H1 (cell line): Measurements from ENCODE around the gene CAMTA1. TPM values are rescaled to one million over a fixed set of nuclear protein-coding genes. Genes with fewer than 3 reads are reported as not detected.

Experiments
- CTCF ChIA-PET: fragments of 300-600 bp; sonication (Branson Sonifier 250); formaldehyde crosslinking; loops from one replicate; lab custom pipeline; 2021; ENCODE audit not compliant: partially characterized antibody; lab: Charles Lee
- POLR2A ChIA-PET: fragments of 300-600 bp; sonication (Branson Sonifier 250); formaldehyde crosslinking; loops from one replicate; lab custom pipeline; 2021; ENCODE audit warnings: inconsistent platforms; ENCODE audit not compliant: partially characterized antibody; lab: Charles Lee
- DNase-seq, 2 experiments: peaks; one replicate each; pipeline versions ENCODE4 v3.0.0 to v3.0.0-alpha.2; 2010 to 2022; ENCODE audit warnings: low spot score in 2 of 2, low read depth in 1 of 2, mixed read lengths in 1 of 2
- FAIRE-seq: peaks from 2 replicates; lab custom pipeline; 2011; peaks lifted over from hg19 to GRCh38; lab: Jason Lieb, UNC
- H2AFZ ChIP-seq: 2 replicates; pipeline ENCODE4 v1.8.1; 2012; ENCODE audit warnings: low read length, inconsistent platforms
- H2AK5ac ChIP-seq: 2 replicates; pipeline ENCODE4 v1.6.1; 2013; ENCODE audit warnings: low read depth, low read length
- H2BK120ac ChIP-seq: replicated peaks from 2 replicates; pipeline ENCODE3; 2013; ENCODE audit warnings: low read depth, low read length, inconsistent platforms
- H2BK12ac ChIP-seq: 2 replicates; pipeline ENCODE4 v1.6.1; 2013; ENCODE audit warnings: low read depth, low read length
- H2BK15ac ChIP-seq: 2 replicates; pipeline ENCODE4 v1.6.1; 2013; ENCODE audit warnings: low read length
- H2BK20ac ChIP-seq: 2 replicates; pipeline ENCODE4 v1.6.1; 2013; ENCODE audit warnings: low read length
- H2BK5ac ChIP-seq: 2 replicates; pipeline ENCODE4 v1.6.1; 2013; ENCODE audit warnings: low read depth, low read length
- H3K14ac ChIP-seq: 2 replicates; pipeline ENCODE4 v1.6.1; 2013; ENCODE audit warnings: inconsistent platforms; ENCODE audit not compliant: insufficient read length
- H3K18ac ChIP-seq: 2 replicates; pipeline ENCODE4 v1.6.1; 2013; ENCODE audit warnings: low read length; ENCODE audit errors: extremely low read depth
- H3K23ac ChIP-seq: 2 replicates; pipeline ENCODE4 v1.6.1; 2013; ENCODE audit warnings: inconsistent platforms; ENCODE audit not compliant: insufficient read length
- H3K23me2 ChIP-seq: 2 replicates; pipeline ENCODE4 v1.6.1; 2013; ENCODE audit warnings: low read depth, low read length
- H3K27ac ChIP-seq: 2 replicates; pipeline ENCODE4 v1.6.1; 2011; ENCODE audit warnings: low read depth, low read length, inconsistent platforms
- H3K27me3 ChIP-seq, 4 experiments: replicated peaks in 1 of 4; 1 replicate in 1 of 4; 2 replicates in 3 of 4; pipeline versions ENCODE4 v1.6.1 to v1.8.1; 2011 to 2013; ENCODE audit warnings: low read length in 3 of 4, mild to moderate bottlenecking in 3 of 4, inconsistent platforms in 2 of 4, mixed read lengths in 2 of 4, moderate library complexity in 1 of 4; ENCODE audit not compliant: control insufficient read depth in 3 of 4, insufficient read depth in 3 of 4; ENCODE audit errors: extremely low read depth in 1 of 4
- H3K36me3 ChIP-seq, 4 experiments: 2 replicates each; pipeline versions ENCODE4 v1.6.1 to v1.8.1; 2011 to 2013; ENCODE audit warnings: mild to moderate bottlenecking in 4 of 4, low read length in 3 of 4, moderate library complexity in 2 of 4, control low read depth in 1 of 4, inconsistent platforms in 1 of 4; ENCODE audit not compliant: insufficient read depth in 4 of 4, control insufficient read depth in 2 of 4
- H3K4ac ChIP-seq: replicated peaks from 2 replicates; pipeline ENCODE3; 2013; ENCODE audit warnings: low read length, low read depth, mixed read lengths, inconsistent platforms; ENCODE audit not compliant: insufficient read length
- H3K4me1 ChIP-seq, 4 experiments: replicated peaks in 1 of 4; 1 replicate in 1 of 4; 2 replicates in 3 of 4; pipeline versions ENCODE4 v1.6.1 to v1.8.1; 2011 to 2013; ENCODE audit warnings: low read length in 3 of 4, inconsistent platforms in 2 of 4, mixed read lengths in 1 of 4; ENCODE audit not compliant: insufficient read depth in 4 of 4, control insufficient read depth in 3 of 4
- H3K4me2 ChIP-seq, 2 experiments: 2 replicates each; pipeline versions ENCODE4 v1.6.1 to v1.8.1; 2011 to 2013; ENCODE audit warnings: low read depth in 2 of 2, low read length in 2 of 2, control low read depth in 1 of 2, inconsistent platforms in 1 of 2, mild to moderate bottlenecking in 1 of 2; ENCODE audit not compliant: insufficient read depth in 1 of 2
- H3K4me3 ChIP-seq, 4 experiments: fragments of 200-600, 300-600 bp in 1 of 4; sonication (generic), shearing (Covaris generic), sonication (Bioruptor Twin) in 1 of 4; 2 replicates each; pipeline versions ENCODE4 v1.5.1 to v1.8.1; 2011 to 2016; ENCODE audit warnings: low read length in 4 of 4, low read depth in 3 of 4, control low read depth in 2 of 4, inconsistent platforms in 2 of 4, mild to moderate bottlenecking in 2 of 4, mixed read lengths in 1 of 4, moderate library complexity in 1 of 4; ENCODE audit not compliant: insufficient read depth in 2 of 4; ENCODE audit errors: extremely low read depth in 1 of 4
- H3K56ac ChIP-seq: replicated peaks from 2 replicates; pipeline ENCODE3; 2013; ENCODE audit warnings: low read depth, mild to moderate bottlenecking, mixed read lengths, low read length, inconsistent platforms; ENCODE audit not compliant: insufficient read length
- H3K79me1 ChIP-seq: 2 replicates; pipeline ENCODE4 v1.6.1; 2013; ENCODE audit warnings: low read depth, low read length, control low read depth
- H3K79me2 ChIP-seq, 2 experiments: 2 replicates each; pipeline versions ENCODE4 v1.6.1 to v1.8.1; 2012 to 2013; ENCODE audit warnings: low read length in 2 of 2, mild to moderate bottlenecking in 2 of 2, inconsistent platforms in 1 of 2; ENCODE audit not compliant: insufficient read depth in 2 of 2, control insufficient read depth in 1 of 2
- H3K9ac ChIP-seq, 4 experiments: replicated peaks in 1 of 4; 1 replicate in 1 of 4; 2 replicates in 3 of 4; pipeline versions ENCODE4 v1.6.1 to v1.8.1; 2011 to 2013; ENCODE audit warnings: low read depth in 3 of 4, low read length in 3 of 4, control low read depth in 2 of 4, mild to moderate bottlenecking in 2 of 4, moderate library complexity in 2 of 4, inconsistent platforms in 1 of 4; ENCODE audit errors: extremely low read depth in 1 of 4
- H3K9me3 ChIP-seq, 2 experiments: 2 replicates each; pipeline versions ENCODE4 v1.6.1 to v1.8.1; 2012 to 2013; ENCODE audit warnings: mild to moderate bottlenecking in 2 of 2, moderate library complexity in 2 of 2, control low read depth in 1 of 2, inconsistent platforms in 1 of 2, low read depth in 1 of 2, low read length in 1 of 2, mixed read lengths in 1 of 2; ENCODE audit not compliant: insufficient read depth in 2 of 2
- H4K20me1 ChIP-seq, 2 experiments: replicated peaks in 1 of 2; 2 replicates each; pipeline versions ENCODE3 to v1.8.1; 2011 to 2013; ENCODE audit warnings: inconsistent platforms in 2 of 2, low read length in 2 of 2, mild to moderate bottlenecking in 1 of 2; ENCODE audit not compliant: insufficient read depth in 2 of 2, control insufficient read depth in 1 of 2
- H4K5ac ChIP-seq: 2 replicates; pipeline ENCODE4 v1.6.1; 2013; ENCODE audit warnings: low read length, low read depth, mixed read lengths, inconsistent platforms; ENCODE audit not compliant: insufficient read length
- H4K8ac ChIP-seq: 2 replicates; pipeline ENCODE4 v1.8.0; 2013; ENCODE audit warnings: mild to moderate bottlenecking, moderate library complexity, low read length, inconsistent platforms; ENCODE audit not compliant: insufficient read depth; ENCODE audit errors: extremely low read depth
- H4K91ac ChIP-seq: replicated peaks from 2 replicates; pipeline ENCODE3; 2013; ENCODE audit warnings: low read length, mixed read lengths, inconsistent platforms; ENCODE audit not compliant: insufficient read length
- BACH1 ChIP-seq: IDR thresholded peaks from 2 replicates; pipeline ENCODE4 v1.6.1; 2012; ENCODE audit warnings: low read length, improper control_type of control experiment
- CEBPB ChIP-seq: IDR thresholded peaks from 2 replicates; pipeline ENCODE4 v1.6.1; 2012; ENCODE audit warnings: low read depth, low read length
- CTCF ChIP-seq, 3 experiments: IDR thresholded peaks; 1 replicate in 2 of 3; 2 replicates in 1 of 3; pipeline versions ENCODE4 v1.5.1 to v1.6.1; 2011; ENCODE audit warnings: low read length in 3 of 3, mild to moderate bottlenecking in 3 of 3, inconsistent platforms in 2 of 3, low read depth in 1 of 3, moderate library complexity in 1 of 3; ENCODE audit not compliant: insufficient read depth in 1 of 3; ENCODE audit errors: control extremely low read depth in 1 of 3
- GABPA ChIP-seq: IDR thresholded peaks from 2 replicates; pipeline ENCODE4 v1.6.1; 2011; ENCODE audit warnings: mild to moderate bottlenecking, low read length, moderate library complexity, borderline replicate concordance; ENCODE audit not compliant: insufficient read depth
- MAFK ChIP-seq: IDR thresholded peaks from 2 replicates; pipeline ENCODE4 v1.6.1; 2012; ENCODE audit warnings: low read depth, mild to moderate bottlenecking, improper control_type of control experiment, low read length
- RFX5 ChIP-seq: IDR thresholded peaks from 2 replicates; pipeline ENCODE4 v1.6.1; 2011; ENCODE audit warnings: low read depth, low read length, improper control_type of control experiment, borderline replicate concordance
- SP1 ChIP-seq: IDR thresholded peaks from 2 replicates; pipeline ENCODE4 v1.6.1; 2011; ENCODE audit warnings: low read depth, low read length
- WGBS, 2 experiments: shearing (Covaris generic) in 1 of 2; methylation state at CpG; one replicate each; pipeline versions ENCODE4 v1.1.6 to v1.1.7; 2013 to 2015; ENCODE audit warnings: low lambda C conversion rate in 2 of 2, mixed read lengths in 2 of 2, inconsistent platforms in 1 of 2, low coverage in 1 of 2, missing lambda C conversion rate in 1 of 2; ENCODE audit not compliant: insufficient replicate concordance in 2 of 2, insufficient coverage in 1 of 2, insufficient read length in 1 of 2; ENCODE audit errors: extremely low coverage in 1 of 2, missing lambda C conversion rate in 1 of 2; 5-methylcytosine and 5-hydroxymethylcytosine counted together
- polyA plus RNA-seq, 7 experiments: library from polyadenylated mRNA; depleted of rRNA in 3 of 7; stranded (reverse) in 5 of 7; unstranded in 2 of 7; fragments of >200 nt in 5 of 7; fragments of 200-250 nt in 2 of 7; gene quantifications; 1 replicate in 5 of 7; 2 replicates in 1 of 7; 4 replicates in 1 of 7; pipeline versions ENCODE4 v1.2.1 to v1.2.3, GENCODE V29; 2011 to 2013; ENCODE audit warnings: missing spikeins in 2 of 7, mixed read lengths in 2 of 7
- total RNA-seq: library from RNA; stranded (reverse); fragmentation: NEBNext Ultra II Directional; extraction: Animal tissue kit (Norgen Biotek cat#: 25700); gene quantifications from 2 replicates; pipeline ENCODE4 v1.2.1, GENCODE V29; 2021

The CAMTA1 gene
- total and polyA plus RNA-seq, 2 of the 8 experiments (the other 6 are each of a cell fraction or from before 2014, with no cell fraction given), result 65.0 to 119 TPM

GRCh38 chr1:7535934-7536878, 751.0 kb downstream of the CAMTA1 start:
- Histone ChIP-seq H3K79me2 (no peaks in the 10 kb centered on the region), H3K79me1 (no peaks in the 10 kb centered on the region), H3K4me2 (peak overlapping the region; percentile 40 to 61), H3K9ac (no peak overlapping the region), H2BK15ac (peak overlapping the region; percentile 95; the same call in 1 of the 2 replicates), H3K27ac (peak overlapping the region; percentile 4; the same call in 1 of the 2 replicates), H2AFZ (peak overlapping the region; percentile 43; the same call in 1 of the 2 replicates), H2BK12ac (peak overlapping the region; percentile 100), H2BK120ac (peak overlapping the region; percentile 76), H4K5ac (peak overlapping the region; percentile 4), H3K23ac (no peak overlapping the region), H3K36me3 (no peaks in the 10 kb centered on the region), H2BK20ac (peak overlapping the region; percentile 66; the same call in 1 of the 2 replicates), H3K14ac (no peak overlapping the region), H2BK5ac (peak overlapping the region; percentile 93; the same call in 1 of the 2 replicates), H4K91ac (peak overlapping the region; percentile 37), H4K8ac (peak overlapping the region; percentile 60; the same call in 1 of the 2 replicates), H3K4me3 (peak overlapping the region in 1 of 4 experiments; percentile 22; a peak in 2 of 8 replicates), H3K9me3 (no peaks in the 10 kb centered on the region), H3K23me2 (no peaks in the 10 kb centered on the region), H4K20me1 (no peaks in the 10 kb centered on the region), H3K4me1 (peaks cover 9 to 34% (median 25%) of the 10 kb centered on the region in 4 experiments), H3K27me3 (peaks cover 0 to 4% (median 2%) of the 10 kb centered on the region in 4 experiments; a peak in 3 of 7 replicates), H2AK5ac (peak overlapping the region; percentile 78; the same call in 1 of the 2 replicates), H3K4ac (peak overlapping the region; percentile 83), H3K56ac (no peak overlapping the region), H3K18ac (peak overlapping the region; percentile 98)
- ChIA-PET POLR2A (interaction anchor here (1.6 kb wide), 1 partner anchor 9 kb away, joined by 5 read pairs; no protein-coding TSS in a partner anchor), CTCF (interaction anchor here (0.5 to 2.6 kb wide), 11 partner anchors 8 to 312 kb away, joined by 3 to 17 read pairs (median 4); no protein-coding TSS in a partner anchor)
- peak in 1 of 2 experiments; percentile 62 for DNase-seq
- TF ChIP-seq GABPA, result 0 out of 2 replicates have a peak, but pooled peaks have one; percentile 12
- TF ChIP-seq RFX5, result no peak
- no peak for TF ChIP-seq CTCF (IDR thresholded peaks at IDR 0.05; ENCODE audit: control extremely low read depth in 1 of 3, insufficient read depth in 1 of 3, low read depth in 1 of 3, low read length in 3 of 3)
- TF ChIP-seq SP1, result no peak
- TF ChIP-seq MAFK, result peak; percentile 97
- TF ChIP-seq CEBPB, result no peak
- peak; percentile 99 for TF ChIP-seq BACH1
- WGBS, 2 experiments, result 25% methylated on average over 23 of the region's 23 CpGs; no CpG with 5 or more reads in 1 of the 2 experiments
- no peak for FAIRE-seq
